ENCODE results near the gene ARAF. TPM values are rescaled to one million over a fixed set of nuclear protein-coding genes. Genes with fewer than 3 reads are reported as not detected.

Gene ARAF
- total RNA-seq, 1 experiment from 2014 or later, result 63.5 TPM

GRCh38 chrX:47515941-47516665 lies 44.9 kb upstream of the ARAF start:
- H3K4me1 Mint-ChIP-seq (ENCODE audit: insufficient read depth, unreplicated experiment), result peaks cover 12% of the 10 kb centered on the region
- intact Hi-C loops (cut with micrococcal nuclease), result no loop called here
- BruUV-seq (replicated peaks), result no TSS peak
- H3K9me3 Mint-ChIP-seq (ENCODE audit: unreplicated experiment), result peaks cover 8% of the 10 kb centered on the region
- no peaks in the 10 kb centered on the region for H3K27me3 Mint-ChIP-seq (ENCODE audit: insufficient read depth, unreplicated experiment)
- TF ChIP-seq CTCF (IDR thresholded peaks at IDR 0.05; ENCODE audit: unreplicated experiment), result no peak
- ChIA-PET POLR2A (interaction anchor here (0.6 to 2.7 kb wide), 4 partner anchors 11 to 436 kb away, joined by 3 to 10 read pairs (median 4); no protein-coding TSS in a partner anchor), CTCF (interaction anchor here (0.6 to 0.8 kb wide), 2 partner anchors 113 to 317 kb away, joined by 3 to 4 read pairs; no protein-coding TSS in a partner anchor)
- H3K36me3 Mint-ChIP-seq (ENCODE audit: insufficient read depth, unreplicated experiment), result no peaks in the 10 kb centered on the region
- no peak overlapping the region for H3K4me3 Mint-ChIP-seq (ENCODE audit: unreplicated experiment)
- peak; percentile 73 for DNase-seq (ENCODE audit: unreplicated experiment)
- peak overlapping the region; percentile 88 for H3K27ac Mint-ChIP-seq (ENCODE audit: low read depth, unreplicated experiment)

- peaks cover 8% of the 10 kb centered on the region for H3K9me3 Mint-ChIP-seq (ENCODE audit: unreplicated experiment)
- no peak overlapping the region for H3K4me3 Mint-ChIP-seq (ENCODE audit: unreplicated experiment)
- ChIA-PET POLR2A (no interaction called here), CTCF (interaction anchor here (1.8 kb wide), 1 partner anchor 21 kb away, joined by 7 read pairs; no protein-coding TSS in a partner anchor)
- H3K36me3 Mint-ChIP-seq (ENCODE audit: insufficient read depth, unreplicated experiment), result no peaks in the 10 kb centered on the region
- intact Hi-C loops (cut with micrococcal nuclease), result no loop called here
- BruUV-seq (replicated peaks), result no TSS peak
- DNase-seq (ENCODE audit: unreplicated experiment), result no peak
- no peaks in the 10 kb centered on the region for H3K27me3 Mint-ChIP-seq (ENCODE audit: insufficient read depth, unreplicated experiment)
- H3K27ac Mint-ChIP-seq (ENCODE audit: low read depth, unreplicated experiment), result no peak overlapping the region
- peaks cover 12% of the 10 kb centered on the region for H3K4me1 Mint-ChIP-seq (ENCODE audit: insufficient read depth, unreplicated experiment)
- no peak for TF ChIP-seq CTCF (IDR thresholded peaks at IDR 0.05; ENCODE audit: unreplicated experiment)
Observed at GRCh38 chrX:47518144-47518543, 42.9 kb upstream of the ARAF start.

- TF ChIP-seq CTCF (IDR thresholded peaks at IDR 0.05; ENCODE audit: unreplicated experiment), result peak; percentile 75
- no peaks in the 10 kb centered on the region for H3K4me1 Mint-ChIP-seq (ENCODE audit: insufficient read depth, unreplicated experiment)
- POLR2A ChIA-PET, result interaction anchor here (0.6 to 1.2 kb wide), 6 partner anchors 21 to 760 kb away, joined by 3 to 6 read pairs (median 3); no protein-coding TSS in a partner anchor
- intact Hi-C loops (cut with micrococcal nuclease), result loop anchor here (1.0 kb wide), 2 partner anchors 26 to 330 kb away; partner anchors contain the start of gene UBA1
- peak overlapping the region; percentile 57 for H3K4me3 Mint-ChIP-seq (ENCODE audit: unreplicated experiment)
- CTCF ChIA-PET, result interaction anchor here (0.6 to 4.7 kb wide), 14 partner anchors 8 to 397 kb away, joined by 3 to 36 read pairs (median 4); no protein-coding TSS in a partner anchor
- H3K27ac Mint-ChIP-seq (ENCODE audit: low read depth, unreplicated experiment), result no peak overlapping the region
- BruUV-seq (replicated peaks), result no TSS peak
- peak; percentile 59 for DNase-seq (ENCODE audit: unreplicated experiment)
- H3K27me3 Mint-ChIP-seq (ENCODE audit: insufficient read depth, unreplicated experiment), result no peaks in the 10 kb centered on the region
- no peaks in the 10 kb centered on the region for H3K9me3 Mint-ChIP-seq (ENCODE audit: unreplicated experiment)
- H3K36me3 Mint-ChIP-seq (ENCODE audit: insufficient read depth, unreplicated experiment), result no peaks in the 10 kb centered on the region
Observed at GRCh38 chrX:47523297-47523696, 37.7 kb upstream of the ARAF start.

GRCh38 chrX:47523713-47524166 lies 37.3 kb upstream of the ARAF start:
- Mint-ChIP-seq H3K27ac (ENCODE audit: low read depth, unreplicated experiment) (no peak overlapping the region), H3K4me1 (ENCODE audit: insufficient read depth, unreplicated experiment) (no peaks in the 10 kb centered on the region), H3K4me3 (ENCODE audit: unreplicated experiment) (peak overlapping the region; percentile 57), H3K27me3 (ENCODE audit: insufficient read depth, unreplicated experiment) (no peaks in the 10 kb centered on the region), H3K9me3 (ENCODE audit: unreplicated experiment) (no peaks in the 10 kb centered on the region), H3K36me3 (ENCODE audit: insufficient read depth, unreplicated experiment) (no peaks in the 10 kb centered on the region)
- intact Hi-C loops (cut with micrococcal nuclease), result loop anchor here (1.0 kb wide), 2 partner anchors 26 to 330 kb away; partner anchors contain the start of gene UBA1
- CTCF ChIA-PET, result interaction anchor here (0.6 to 4.7 kb wide), 14 partner anchors 9 to 314 kb away, joined by 3 to 36 read pairs (median 4); no protein-coding TSS in a partner anchor
- no TSS peak for BruUV-seq (replicated peaks)
- TF ChIP-seq CTCF (IDR thresholded peaks at IDR 0.05; ENCODE audit: unreplicated experiment), result no peak
- POLR2A ChIA-PET, result interaction anchor here (0.6 to 1.2 kb wide), 4 partner anchors 24 to 761 kb away, joined by 3 to 6 read pairs (median 4); no protein-coding TSS in a partner anchor
- DNase-seq (ENCODE audit: unreplicated experiment), result no peak

Data from MCF 10A (cell line).